ENCODE data around the gene SLC25A33. TPM values are rescaled to one million over a fixed set of nuclear protein-coding genes. Genes with fewer than 3 reads are reported as not detected.
"Not testable (repeated sequence)": the region's sequence is repeated elsewhere in the genome, so short reads cannot be mapped to it uniquely, and the experiment has no call there.

The SLC25A33 gene
- total RNA-seq, 2 experiments from 2014 or later = 5.4 to 6.1 TPM

- ChIA-PET POLR2A (no interaction called here), CTCF (interaction anchor here (1.0 to 1.1 kb wide), 2 partner anchors 21 to 117 kb away, joined by 3 read pairs; no protein-coding TSS in a partner anchor)
- Mint-ChIP-seq H3K4me1 (ENCODE audit: low read depth) (no peaks in the 10 kb centered on the region), H3K36me3 (peaks cover 8% of the 10 kb centered on the region), H3K27ac (no peak overlapping the region), H3K27me3 (no peaks in the 10 kb centered on the region), H3K4me3 (no peak overlapping the region), H3K9me3 (no peaks in the 10 kb centered on the region)
- intact Hi-C loops (cut with micrococcal nuclease) = no loop called here
- DNase-seq = no peak
Observed at GRCh38 chr1:9610548-9610947, 71.3 kb downstream of the SLC25A33 start.

DNA sequence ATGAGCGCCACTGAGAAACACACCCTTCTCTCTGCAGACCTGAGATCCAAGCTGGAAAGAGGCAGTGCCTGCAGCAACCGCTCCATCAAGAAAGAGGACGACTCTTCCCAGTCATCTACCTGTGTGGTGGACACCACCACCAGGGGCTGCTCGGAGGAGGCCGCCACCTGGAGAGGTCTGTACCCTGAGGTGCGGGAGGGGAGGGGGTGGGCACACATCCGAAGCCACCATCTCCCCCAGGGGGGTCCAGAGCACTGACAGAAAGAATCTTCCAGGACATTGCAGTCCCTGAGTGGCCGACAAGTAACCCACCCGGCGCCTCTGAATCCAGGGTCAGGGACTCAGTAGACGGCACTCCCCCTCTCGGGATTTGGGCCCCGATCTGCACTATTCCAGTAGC, 72.5 kb downstream of the SLC25A33 start:
- H3K4me3 Mint-ChIP-seq = no peak overlapping the region
- no peaks in the 10 kb centered on the region for H3K9me3 Mint-ChIP-seq
- DNase-seq = no peak
- CTCF ChIA-PET = interaction anchor here (0.9 kb wide), 1 partner anchor 883 kb away, joined by 4 read pairs; no protein-coding TSS in a partner anchor
- intact Hi-C loops (cut with micrococcal nuclease) = no loop called here
- no peak overlapping the region for H3K27ac Mint-ChIP-seq
- H3K36me3 Mint-ChIP-seq = peaks cover 8% of the 10 kb centered on the region
- no peaks in the 10 kb centered on the region for H3K27me3 Mint-ChIP-seq
- no peaks in the 10 kb centered on the region for H3K4me1 Mint-ChIP-seq (ENCODE audit: low read depth)
- POLR2A ChIA-PET = no interaction called here

- ChIA-PET POLR2A (no interaction called here), CTCF (interaction anchor here (0.9 kb wide), 1 partner anchor 883 kb away, joined by 4 read pairs; no protein-coding TSS in a partner anchor)
- H3K36me3 Mint-ChIP-seq = peaks cover 8% of the 10 kb centered on the region
- H3K9me3 Mint-ChIP-seq = no peaks in the 10 kb centered on the region
- intact Hi-C loops (cut with micrococcal nuclease) = no loop called here
- DNase-seq = no peak
- no peaks in the 10 kb centered on the region for H3K4me1 Mint-ChIP-seq (ENCODE audit: low read depth)
- no peak overlapping the region for H3K27ac Mint-ChIP-seq
- no peak overlapping the region for H3K4me3 Mint-ChIP-seq
- H3K27me3 Mint-ChIP-seq = no peaks in the 10 kb centered on the region
Observed at GRCh38 chr1:9612162-9612845, 73.0 kb downstream of the SLC25A33 start.

- Mint-ChIP-seq H3K27ac (no peak overlapping the region), H3K27me3 (no peaks in the 10 kb centered on the region), H3K4me1 (ENCODE audit: low read depth) (no peaks in the 10 kb centered on the region), H3K36me3 (peaks cover 8% of the 10 kb centered on the region), H3K9me3 (no peaks in the 10 kb centered on the region), H3K4me3 (no peak overlapping the region)
- CTCF ChIA-PET = no interaction called here
- DNase-seq = no peak
- POLR2A ChIA-PET = no interaction called here
- intact Hi-C loops (cut with micrococcal nuclease) = no loop called here
Observed at GRCh38 chr1:9612871-9613624, 73.8 kb downstream of the SLC25A33 start.

DNA sequence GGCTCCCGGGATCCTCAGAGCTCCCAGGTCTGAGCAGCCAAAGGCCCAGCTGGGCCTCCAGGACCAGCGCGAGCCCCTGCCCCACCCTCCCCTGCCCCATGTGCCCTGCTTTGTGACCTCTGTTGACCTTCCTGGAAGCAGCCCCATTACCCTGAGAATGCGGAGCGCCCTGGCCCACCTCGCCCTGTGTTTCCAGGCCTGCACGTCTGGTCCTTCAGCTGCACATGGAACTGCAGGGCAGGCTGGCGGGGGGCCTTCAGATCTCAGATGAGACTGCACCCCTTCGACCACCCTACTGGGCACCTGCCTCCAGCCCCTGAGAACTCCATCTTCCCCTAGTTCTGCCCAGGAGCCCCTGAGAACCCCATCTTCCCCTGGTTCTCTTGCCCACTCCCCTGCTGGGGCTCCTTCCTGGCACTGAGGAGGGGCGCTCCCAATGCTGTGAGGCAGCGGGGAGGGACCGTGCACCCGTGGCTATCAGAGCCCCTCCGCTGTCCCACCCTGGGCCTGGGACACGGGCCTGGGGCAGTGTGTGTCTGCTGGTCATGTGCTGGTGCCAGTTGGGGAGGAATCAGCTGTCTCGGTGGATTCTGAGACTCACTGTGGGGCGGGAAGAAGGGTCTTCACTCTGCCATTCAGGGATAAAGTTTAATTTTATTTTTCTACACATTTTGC, 74.5 kb downstream of the SLC25A33 start:
- CTCF ChIA-PET = interaction anchor here (0.6 kb wide), 1 partner anchor 98 kb away, joined by 3 read pairs; no protein-coding TSS in a partner anchor
- no peaks in the 10 kb centered on the region for H3K9me3 Mint-ChIP-seq
- H3K36me3 Mint-ChIP-seq = peaks cover 8% of the 10 kb centered on the region
- DNase-seq = no peak
- intact Hi-C loops (cut with micrococcal nuclease) = no loop called here
- H3K27ac Mint-ChIP-seq = no peak overlapping the region
- no peaks in the 10 kb centered on the region for H3K4me1 Mint-ChIP-seq (ENCODE audit: low read depth)
- POLR2A ChIA-PET = no interaction called here
- H3K4me3 Mint-ChIP-seq = no peak overlapping the region
- H3K27me3 Mint-ChIP-seq = no peaks in the 10 kb centered on the region

DNA sequence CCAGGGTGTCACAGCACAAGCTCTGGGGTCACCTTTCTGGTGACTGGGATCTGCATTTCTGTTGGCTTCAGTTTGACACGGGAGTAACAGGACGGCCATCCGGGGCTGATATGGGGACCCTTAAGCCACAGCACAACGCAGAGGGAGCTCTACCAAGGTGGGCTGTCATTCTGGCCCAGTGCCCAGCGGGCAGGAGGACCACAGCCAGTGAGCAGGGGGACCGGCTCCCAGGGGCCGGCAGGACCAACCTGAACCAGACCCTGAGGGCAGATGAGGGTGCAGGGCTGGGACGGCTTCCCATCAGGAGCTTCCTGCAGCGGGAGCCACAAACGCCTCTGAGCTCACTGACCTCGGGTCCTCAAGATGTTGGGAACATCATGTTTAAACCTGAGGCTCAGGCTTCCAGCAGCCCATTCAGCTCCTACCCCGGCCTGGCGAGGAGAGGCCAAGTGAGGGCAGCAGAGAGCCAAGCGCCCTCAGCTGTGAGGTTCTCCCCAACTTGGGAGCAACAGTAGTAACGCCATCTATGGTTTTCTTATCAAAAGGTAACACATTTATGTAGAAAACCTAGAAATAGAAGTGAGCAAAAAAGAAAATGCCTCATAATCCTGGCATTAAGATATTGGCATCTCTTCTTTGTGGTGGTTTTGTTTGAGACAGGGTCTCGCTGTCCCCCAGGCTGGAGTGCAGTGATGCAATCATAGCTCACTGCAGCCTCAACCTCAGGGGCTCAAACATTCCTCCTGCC, 76.2 kb downstream of the SLC25A33 start:
- peak; percentile 71 for DNase-seq
- Mint-ChIP-seq H3K9me3 (no peaks in the 10 kb centered on the region), H3K27ac (no peak overlapping the region), H3K36me3 (peaks cover 6% of the 10 kb centered on the region), H3K4me1 (ENCODE audit: low read depth) (no peaks in the 10 kb centered on the region), H3K4me3 (no peak overlapping the region), H3K27me3 (peaks cover 4% of the 10 kb centered on the region)
- CTCF ChIA-PET = interaction anchor here (0.5 to 2.0 kb wide), 20 partner anchors 11 to 655 kb away, joined by 3 to 20 read pairs (median 4); partner anchors contain the start of gene H6PD
- intact Hi-C loops (cut with micrococcal nuclease) = no loop called here
- POLR2A ChIA-PET = interaction anchor here (1.1 kb wide), 1 partner anchor 25 kb away, joined by 3 read pairs; no protein-coding TSS in a partner anchor

DNA sequence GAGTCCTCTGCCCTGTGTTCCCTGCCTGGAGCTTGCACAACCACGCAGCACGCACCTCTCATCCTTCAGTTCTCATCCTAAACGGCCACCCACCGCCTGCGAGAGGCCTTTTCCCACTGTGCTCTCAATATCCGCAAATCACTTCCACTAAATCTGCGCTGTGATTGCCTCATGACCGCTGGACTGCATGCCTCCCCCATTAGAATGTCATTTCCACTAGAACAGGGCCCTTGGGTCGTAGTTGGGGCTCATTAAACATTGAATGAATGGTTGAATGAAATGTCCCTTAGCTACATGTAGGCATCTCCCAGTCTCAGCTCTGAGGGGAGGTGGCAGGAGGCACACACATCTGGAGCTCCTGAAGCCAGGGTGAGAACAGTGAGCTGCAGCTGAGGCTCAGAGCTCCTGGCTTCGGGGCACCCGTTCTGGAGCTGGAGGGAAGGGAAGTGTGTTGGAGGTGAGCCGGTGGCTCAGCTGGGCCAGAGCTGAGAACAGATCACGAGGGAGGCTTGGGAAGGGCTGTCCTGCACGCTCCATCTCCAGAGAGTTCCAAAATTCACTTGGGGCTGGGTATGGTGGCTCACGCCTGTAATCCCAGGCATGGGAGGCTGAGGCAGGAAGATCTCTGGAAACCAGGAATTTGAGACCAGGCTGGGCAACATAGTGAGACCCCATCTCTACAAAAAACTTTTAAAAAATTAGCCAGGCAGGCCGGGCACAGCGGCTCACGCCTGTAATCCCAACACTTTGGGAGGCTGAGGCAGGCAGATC, 79.8 kb downstream of the SLC25A33 start:
- no peak for DNase-seq
- CTCF ChIA-PET = interaction anchor here (1.1 to 1.5 kb wide), 2 partner anchors 94 to 165 kb away, joined by 3 to 4 read pairs; no protein-coding TSS in a partner anchor
- no peaks in the 10 kb centered on the region for H3K36me3 Mint-ChIP-seq
- H3K9me3 Mint-ChIP-seq = no peaks in the 10 kb centered on the region
- intact Hi-C loops (cut with micrococcal nuclease) = no loop called here
- POLR2A ChIA-PET = no interaction called here
- H3K27ac Mint-ChIP-seq = no peak overlapping the region
- no peak overlapping the region for H3K4me3 Mint-ChIP-seq
- no peaks in the 10 kb centered on the region for H3K4me1 Mint-ChIP-seq (ENCODE audit: low read depth)
- H3K27me3 Mint-ChIP-seq = peaks cover 10% of the 10 kb centered on the region

- POLR2A ChIA-PET = no interaction called here
- Mint-ChIP-seq H3K36me3 (no peaks in the 10 kb centered on the region), H3K27ac (no peak overlapping the region), H3K9me3 (no peaks in the 10 kb centered on the region), H3K4me3 (no peak overlapping the region), H3K27me3 (peaks cover 11% of the 10 kb centered on the region), H3K4me1 (ENCODE audit: low read depth) (peaks cover 6% of the 10 kb centered on the region)
- intact Hi-C loops (cut with micrococcal nuclease) = no loop called here
- CTCF ChIA-PET = no interaction called here
- no peak for DNase-seq
Observed at GRCh38 chr1:9621032-9621431, 81.8 kb downstream of the SLC25A33 start.

GRCh38 chr1:9624081-9624480, 84.8 kb downstream of the SLC25A33 start:
- no peak overlapping the region for H3K27ac Mint-ChIP-seq
- POLR2A ChIA-PET = no interaction called here

DNA sequence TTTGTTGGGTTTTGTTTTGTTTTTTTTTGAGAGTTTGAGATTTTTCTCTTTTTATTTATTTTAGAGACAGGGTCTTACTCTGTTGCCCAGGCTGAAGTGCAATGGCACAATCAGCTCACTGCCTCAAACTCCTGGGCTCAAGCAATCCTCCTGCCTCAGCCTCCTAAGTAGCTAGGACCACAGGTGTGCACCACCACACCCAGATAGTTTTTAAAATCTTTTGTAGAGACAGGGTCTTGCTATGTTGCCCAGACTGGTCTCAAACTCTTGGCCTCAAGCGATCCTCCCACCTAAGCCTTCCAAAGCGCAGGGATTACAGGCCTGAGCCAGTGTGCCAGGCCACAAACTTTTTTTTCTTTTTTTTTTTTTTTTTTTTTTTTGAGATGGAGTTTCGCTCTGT, 85.8 kb downstream of the SLC25A33 start:
- H3K4me3 Mint-ChIP-seq, H3K9me3 Mint-ChIP-seq: not testable (repeated sequence)
- CTCF ChIA-PET = interaction anchor here (1.6 to 6.6 kb wide), 2 partner anchors 97 to 175 kb away, joined by 4 to 74 read pairs; no protein-coding TSS in a partner anchor

More at GRCh38 chr1:9624081-9624480, 84.8 kb downstream of the SLC25A33 start:
- Mint-ChIP-seq H3K9me3 (no peaks in the 10 kb centered on the region), H3K4me1 (ENCODE audit: low read depth) (peaks cover 26% of the 10 kb centered on the region), H3K36me3 (no peaks in the 10 kb centered on the region), H3K4me3 (no peak overlapping the region), H3K27me3 (peaks cover 8% of the 10 kb centered on the region)
- no peak for DNase-seq
- intact Hi-C loops (cut with micrococcal nuclease) = no loop called here
- CTCF ChIA-PET = no interaction called here

DNA sequence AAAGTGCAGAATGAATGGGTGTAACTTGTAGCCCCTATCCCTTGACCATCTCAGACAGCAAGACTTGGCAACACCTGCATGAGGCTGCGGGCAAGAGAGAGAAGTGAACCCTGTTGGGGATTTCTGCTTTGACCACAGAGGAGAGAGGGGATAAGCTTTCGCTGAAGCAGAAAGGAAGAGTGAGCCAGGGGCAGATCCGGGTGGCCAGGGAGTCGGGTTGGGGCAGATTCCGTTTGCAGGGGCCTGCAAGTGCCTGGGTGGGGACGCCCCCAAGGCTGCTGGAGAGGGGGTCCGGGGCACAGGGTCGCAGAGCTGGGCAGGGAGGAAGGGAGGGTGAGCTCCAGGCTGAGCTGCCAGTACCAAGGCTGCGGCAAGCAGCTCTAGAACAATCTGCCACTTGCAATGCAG, 86.9 kb downstream of the SLC25A33 start:
- Mint-ChIP-seq H3K9me3 (no peaks in the 10 kb centered on the region), H3K27me3 (peaks cover 4% of the 10 kb centered on the region), H3K36me3 (peaks cover 12% of the 10 kb centered on the region), H3K4me3 (peak overlapping the region; percentile 87), H3K4me1 (ENCODE audit: low read depth) (peaks cover 34% of the 10 kb centered on the region), H3K27ac (peak overlapping the region; percentile 34)
- ChIA-PET POLR2A (interaction anchor here (0.7 to 6.6 kb wide), 7 partner anchors 18 to 91 kb away, joined by 3 to 114 read pairs (median 3); partner anchors contain the start of gene PIK3CD), CTCF (interaction anchor here (0.6 to 6.6 kb wide), 28 partner anchors 9 to 387 kb away, joined by 3 to 113 read pairs (median 6); partner anchors contain the start of genes CLSTN1 and PIK3CD)
- intact Hi-C loops (cut with micrococcal nuclease) = loop anchor here (2.0 kb wide), 1 partner anchor 657 kb away; no protein-coding TSS in a partner anchor
- DNase-seq = peak; percentile 46

More for the DNA sequence above, 85.8 kb downstream of the SLC25A33 start:
- H3K27me3 Mint-ChIP-seq; H3K36me3 Mint-ChIP-seq; H3K27ac Mint-ChIP-seq; intact Hi-C loops (cut with micrococcal nuclease); POLR2A ChIA-PET; DNase-seq: not testable (repeated sequence)
- peaks cover 26% of the 10 kb centered on the region for H3K4me1 Mint-ChIP-seq (ENCODE audit: low read depth)

Data from activated CD4-positive, alpha-beta memory T cell treated with anti-CD3 and anti-CD28 coated beads for 36 hours (primary cell).